Upper lobe of right lung (tissue), 1 donor: ENCODE measurements around the gene CR1L. TPM values are rescaled to one million over a fixed set of nuclear protein-coding genes. Genes with fewer than 3 reads are reported as not detected.

Experiments
- ATAC-seq: fragments of 200-7000 bp; cut with Tn5 transposase; one replicate; pipeline ENCODE4 v1.9.1; 2020; ENCODE audit warnings: mild to moderate bottlenecking, moderate library complexity
- DNase-seq: peaks from one replicate; pipeline ENCODE4 v3.0.0-alpha.2; 2020
- H3K27ac ChIP-seq: fragments of 200-600 bp; one replicate; pipeline ENCODE4 v1.8.0; 2022
- H3K27me3 ChIP-seq: fragments of 200-600 bp; one replicate; pipeline ENCODE4 v1.8.0; 2022; ENCODE audit warnings: mild to moderate bottlenecking
- H3K36me3 ChIP-seq: fragments of 200-600 bp; one replicate; pipeline ENCODE4 v1.8.0; 2022
- H3K4me1 ChIP-seq: fragments of 200-600 bp; one replicate; pipeline ENCODE4 v1.8.0; 2022
- H3K4me3 ChIP-seq: fragments of 200-600 bp; one replicate; pipeline ENCODE4 v1.8.0; 2022; ENCODE audit warnings: mild to moderate bottlenecking
- H3K9me3 ChIP-seq: fragments of 200-600 bp; one replicate; pipeline ENCODE4 v1.8.0; 2022
- CTCF ChIP-seq: fragments of 200-600 bp; IDR thresholded peaks from one replicate; pipeline ENCODE4 v1.8.0; 2022; ENCODE audit warnings: antibody characterized with exemption
- intact Hi-C: fragments of 100-400 bp; cut with DNase I; formaldehyde crosslinking; loops from one replicate; pipeline ENCODE4 v1.11.0; 2022
- total RNA-seq: library from RNA; stranded (reverse); fragmentation: NEBNext Ultra II Directional; extraction: Animal tissue kit (Norgen Biotek cat#: 25700); gene quantifications from one replicate; pipeline ENCODE4 v1.2.1, GENCODE V29; 2021
- donor health status: DM: no; HTN: yes; CAD: no; lungs with severe emphysema.

CR1L gene
- total RNA-seq, 1 donor from 2014 or later, result not detected

- Histone ChIP-seq H3K27ac (no peak overlapping the region), H3K4me3 (no peak overlapping the region), H3K27me3 (no peaks in the 10 kb centered on the region), H3K36me3 (no peaks in the 10 kb centered on the region), H3K4me1 (no peaks in the 10 kb centered on the region), H3K9me3 (no peaks in the 10 kb centered on the region)
- intact Hi-C loops, result no loop called here
- no peak for TF ChIP-seq CTCF
- ATAC-seq (no peak), DNase-seq (no peak)
Measured at GRCh38 chr1:207740207-207740606, 95.3 kb downstream of the CR1L start.

- no peaks in the 10 kb centered on the region for H3K27me3 ChIP-seq
- no peaks in the 10 kb centered on the region for H3K9me3 ChIP-seq
- ATAC-seq, result peak; percentile 29
- H3K27ac ChIP-seq, result no peak overlapping the region
- H3K36me3 ChIP-seq, result no peaks in the 10 kb centered on the region
- no peak for TF ChIP-seq CTCF
- no peaks in the 10 kb centered on the region for H3K4me1 ChIP-seq
- intact Hi-C loops, result no loop called here
- DNase-seq, result no peak
- H3K4me3 ChIP-seq, result no peak overlapping the region
Measured at GRCh38 chr1:207742850-207743555, 98.1 kb downstream of the CR1L start.

GRCh38 chr1:207744000-207744534 lies 99.1 kb downstream of the CR1L start:
- no peak for TF ChIP-seq CTCF
- ATAC-seq (no peak), DNase-seq (no peak)
- Histone ChIP-seq H3K27ac (no peak overlapping the region), H3K9me3 (no peaks in the 10 kb centered on the region), H3K4me3 (no peak overlapping the region), H3K36me3 (no peaks in the 10 kb centered on the region), H3K4me1 (peaks cover 2% of the 10 kb centered on the region), H3K27me3 (no peaks in the 10 kb centered on the region)
- intact Hi-C loops, result no loop called here

DNA sequence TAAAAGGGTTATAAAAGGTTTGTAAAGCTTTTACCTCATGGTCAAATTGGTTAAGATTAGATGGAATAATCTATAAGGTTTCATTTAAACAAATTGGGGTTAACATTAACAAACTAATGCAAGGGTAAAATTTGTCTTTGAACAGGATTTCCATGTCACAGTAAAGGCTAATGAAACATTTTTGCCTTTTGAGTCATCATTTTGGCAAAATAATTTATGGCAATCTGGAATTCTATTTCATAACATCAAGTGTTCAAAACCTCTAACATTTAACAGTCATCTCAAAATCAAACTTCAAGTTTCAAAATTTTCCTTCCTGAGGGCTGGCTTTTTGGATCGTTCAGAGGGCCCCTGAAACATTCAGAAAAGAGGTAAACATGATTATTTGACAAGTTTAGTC lies 100.4 kb downstream of the CR1L start:
- intact Hi-C loops, result no loop called here
- H3K27me3 ChIP-seq, result no peaks in the 10 kb centered on the region
- H3K27ac ChIP-seq, result no peak overlapping the region
- H3K9me3 ChIP-seq, result no peaks in the 10 kb centered on the region
- no peak for TF ChIP-seq CTCF
- DNase-seq, result no peak
- no peak overlapping the region for H3K4me3 ChIP-seq
- H3K4me1 ChIP-seq, result peaks cover 14% of the 10 kb centered on the region
- ATAC-seq, result no peak
- no peaks in the 10 kb centered on the region for H3K36me3 ChIP-seq

- ATAC-seq (no peak), DNase-seq (no peak)
- H3K27me3 ChIP-seq, result no peaks in the 10 kb centered on the region
- H3K36me3 ChIP-seq, result no peaks in the 10 kb centered on the region
- intact Hi-C loops, result no loop called here
- H3K4me3 ChIP-seq, result no peak overlapping the region
- no peak for TF ChIP-seq CTCF
- no peaks in the 10 kb centered on the region for H3K9me3 ChIP-seq
- peaks cover 21% of the 10 kb centered on the region for H3K4me1 ChIP-seq
- no peak overlapping the region for H3K27ac ChIP-seq
Measured at GRCh38 chr1:207745839-207746767, 101.2 kb downstream of the CR1L start.
